ENCODE measurements around the gene FAIM2.

FAIM2 gene

GRCh38 chr12:49828133-49829091, 75.3 kb downstream of the FAIM2 start, which contains the start of gene NCKAP5L:
Gene NCKAP5L (minus strand): TSS chr12:49828413. CDS start chr12:49804044, 24,369 bp downstream.
- ATAC-seq (ENCODE audit: insufficient read depth, low read depth) (peak; percentile 88), DNase-seq (peak; percentile 99)
- H4K20me1 ChIP-seq (ENCODE audit: insufficient read depth, low read length), result peaks cover 32% of the 10 kb centered on the region
- H3K9ac ChIP-seq (ENCODE audit: low read depth, low read length), result peak within 1 kb of the TSS; percentile 74
- TF ChIP-seq CTCF (IDR thresholded peaks at IDR 0.05; ENCODE audit: borderline replicate concordance, extremely low read depth, low read length, poor library complexity, severe bottlenecking), result no peak
- TF ChIP-seq EZH2 (IDR thresholded peaks at IDR 0.05; ENCODE audit: borderline replicate concordance, low read depth, low read length, severe bottlenecking), result no peak
- peak within 1 kb of the TSS; percentile 47 to 84; a peak in 3 of 4 replicates for H3K4me3 ChIP-seq (ENCODE audit: low read depth in 1 of 2, low read length in 2 of 2)
- H3K4me2 ChIP-seq (ENCODE audit: insufficient read depth, low read length), result peak within 1 kb of the TSS; percentile 97
- peak within 1 kb of the TSS; percentile 90 for H3K27ac ChIP-seq (ENCODE audit: low read length)
- no peaks in the 10 kb centered on the region for H3K27me3 ChIP-seq (ENCODE audit: insufficient read depth, low read length, poor library complexity)
- H3K36me3 ChIP-seq (ENCODE audit: insufficient read depth, low read length), result peaks cover 4% of the 10 kb centered on the region; the same call in 1 of the 2 replicates
- H3K9me3 ChIP-seq (ENCODE audit: insufficient read depth, low read length, severe bottlenecking), result no peaks in the 10 kb centered on the region
- peak within 1 kb of the TSS; percentile 98 for H2AFZ ChIP-seq (ENCODE audit: low read depth, low read length)
- H3K4me1 ChIP-seq (ENCODE audit: insufficient read depth, low read length), result peaks cover 37% of the 10 kb centered on the region
- H3K79me2 ChIP-seq (ENCODE audit: insufficient read depth, low read length), result peaks cover 44% of the 10 kb centered on the region

- peak overlapping the region; percentile 71 for H2AFZ ChIP-seq (ENCODE audit: low read depth, low read length)
- no peak for TF ChIP-seq EZH2 (IDR thresholded peaks at IDR 0.05; ENCODE audit: borderline replicate concordance, low read depth, low read length, severe bottlenecking)
- peak overlapping the region; percentile 74 for H3K9ac ChIP-seq (ENCODE audit: low read depth, low read length)
- no peaks in the 10 kb centered on the region for H3K27me3 ChIP-seq (ENCODE audit: insufficient read depth, low read length, poor library complexity)
- ATAC-seq (ENCODE audit: insufficient read depth, low read depth), result peak; percentile 48
- DNase-seq, result peak; percentile 86
- peak overlapping the region; percentile 74 for H3K27ac ChIP-seq (ENCODE audit: low read length)
- H3K79me2 ChIP-seq (ENCODE audit: insufficient read depth, low read length), result peaks cover 52% of the 10 kb centered on the region
- H3K4me2 ChIP-seq (ENCODE audit: insufficient read depth, low read length), result peak overlapping the region; percentile 97
- peak overlapping the region; percentile 47 to 84; a peak in 3 of 4 replicates for H3K4me3 ChIP-seq (ENCODE audit: low read depth in 1 of 2, low read length in 2 of 2)
- peaks cover 9% of the 10 kb centered on the region; the same call in 1 of the 2 replicates for H3K36me3 ChIP-seq (ENCODE audit: insufficient read depth, low read length)
- peaks cover 35% of the 10 kb centered on the region for H4K20me1 ChIP-seq (ENCODE audit: insufficient read depth, low read length)
- H3K4me1 ChIP-seq (ENCODE audit: insufficient read depth, low read length), result peaks cover 37% of the 10 kb centered on the region
- H3K9me3 ChIP-seq (ENCODE audit: insufficient read depth, low read length, severe bottlenecking), result no peaks in the 10 kb centered on the region
These were observed 76.2 kb downstream of the FAIM2 start for GRCh38 chr12:49827401-49828099.

GRCh38 chr12:49827051-49827400, 76.7 kb downstream of the FAIM2 start:
- peaks cover 9% of the 10 kb centered on the region; the same call in 1 of the 2 replicates for H3K36me3 ChIP-seq (ENCODE audit: insufficient read depth, low read length)
- ATAC-seq (ENCODE audit: insufficient read depth, low read depth), result no peak
- no peak for TF ChIP-seq CTCF (IDR thresholded peaks at IDR 0.05; ENCODE audit: borderline replicate concordance, extremely low read depth, low read length, poor library complexity, severe bottlenecking)
- TF ChIP-seq EZH2 (IDR thresholded peaks at IDR 0.05; ENCODE audit: borderline replicate concordance, low read depth, low read length, severe bottlenecking), result no peak
- peak overlapping the region; percentile 74 for H3K27ac ChIP-seq (ENCODE audit: low read length)
- H3K79me2 ChIP-seq (ENCODE audit: insufficient read depth, low read length), result peaks cover 56% of the 10 kb centered on the region
- H3K9ac ChIP-seq (ENCODE audit: low read depth, low read length), result peak overlapping the region; percentile 74
- no peaks in the 10 kb centered on the region for H3K27me3 ChIP-seq (ENCODE audit: insufficient read depth, low read length, poor library complexity)
- no peaks in the 10 kb centered on the region for H3K9me3 ChIP-seq (ENCODE audit: insufficient read depth, low read length, severe bottlenecking)
- DNase-seq, result no peak
- peak overlapping the region; percentile 97 for H3K4me2 ChIP-seq (ENCODE audit: insufficient read depth, low read length)
- H3K4me3 ChIP-seq (ENCODE audit: low read depth in 1 of 2, low read length in 2 of 2), result peak overlapping the region; percentile 47 to 84; a peak in 3 of 4 replicates
- H3K4me1 ChIP-seq (ENCODE audit: insufficient read depth, low read length), result peaks cover 38% of the 10 kb centered on the region
- peaks cover 35% of the 10 kb centered on the region for H4K20me1 ChIP-seq (ENCODE audit: insufficient read depth, low read length)
- no peak overlapping the region for H2AFZ ChIP-seq (ENCODE audit: low read depth, low read length)
